Neuronal stem cell (in vitro differentiated cells): ENCODE results near the gene PKD1L1.

Source experiments
- DNase-seq: peaks from one replicate; pipeline ENCODE4 v3.0.0-alpha.2; 2013; ENCODE audit warnings: low spot score
- H2AFZ ChIP-seq: one replicate; pipeline ENCODE4 v1.6.1; 2013; ENCODE audit warnings: mild to moderate bottlenecking, low read length, inconsistent platforms
- H2AK5ac ChIP-seq: 2 replicates; pipeline ENCODE4 v1.6.1; 2013; ENCODE audit warnings: low read depth, mild to moderate bottlenecking, inconsistent platforms, low read length, moderate library complexity, mixed read lengths
- H2BK120ac ChIP-seq: 2 replicates; pipeline ENCODE4 v1.6.1; 2013; ENCODE audit warnings: low read depth, mild to moderate bottlenecking, inconsistent platforms, low read length, moderate library complexity, mixed read lengths
- H2BK12ac ChIP-seq: one replicate; pipeline ENCODE4 v1.6.1; 2013; ENCODE audit warnings: low read length, inconsistent platforms
- H2BK15ac ChIP-seq: 2 replicates; pipeline ENCODE4 v1.6.1; 2013; ENCODE audit warnings: mild to moderate bottlenecking, low read length, inconsistent platforms, mixed read lengths
- H2BK5ac ChIP-seq: one replicate; pipeline ENCODE4 v1.6.1; 2013; ENCODE audit warnings: inconsistent platforms, mild to moderate bottlenecking, low read length, moderate library complexity
- H3K14ac ChIP-seq: one replicate; pipeline ENCODE4 v1.6.1; 2013; ENCODE audit warnings: low read length, inconsistent platforms
- H3K18ac ChIP-seq: 2 replicates; pipeline ENCODE4 v1.6.1; 2013; ENCODE audit warnings: low read length, inconsistent platforms
- H3K23ac ChIP-seq: 2 replicates; pipeline ENCODE4 v1.6.1; 2013; ENCODE audit warnings: low read depth, mild to moderate bottlenecking, mixed read lengths, low read length, inconsistent platforms; ENCODE audit not compliant: poor library complexity
- H3K27ac ChIP-seq: replicated peaks from 3 replicates; pipeline ENCODE4 v1.5.1; 2013; ENCODE audit warnings: low read length, inconsistent platforms
- H3K27me3 ChIP-seq, 3 experiments: 2 replicates each; pipeline ENCODE4 v1.6.1; 2013; ENCODE audit warnings: low read length in 3 of 3, mild to moderate bottlenecking in 2 of 3, inconsistent platforms in 1 of 3, low read depth in 1 of 3, mixed read lengths in 1 of 3, moderate library complexity in 1 of 3; ENCODE audit not compliant: control insufficient read depth in 3 of 3, insufficient read depth in 3 of 3
- H3K36me3 ChIP-seq, 2 donors: replicated peaks in 1 of 2; 2 replicates each; pipeline ENCODE4 v1.6.1; 2013; ENCODE audit warnings: low read length in 2 of 2; ENCODE audit not compliant: control insufficient read depth in 2 of 2, insufficient read depth in 2 of 2
- H3K4ac ChIP-seq: 2 replicates; pipeline ENCODE4 v1.6.1; 2013; ENCODE audit warnings: inconsistent platforms, mild to moderate bottlenecking, low read length, moderate library complexity
- H3K4me1 ChIP-seq, 2 donors: 1 replicate in 1 of 2; 2 replicates in 1 of 2; pipeline ENCODE4 v1.6.1; 2013; ENCODE audit warnings: low read length in 2 of 2, low read depth in 1 of 2; ENCODE audit not compliant: control insufficient read depth in 2 of 2, insufficient read depth in 1 of 2
- H3K4me2 ChIP-seq: one replicate; pipeline ENCODE4 v1.6.1; 2013; ENCODE audit warnings: mild to moderate bottlenecking, low read length, inconsistent platforms; ENCODE audit not compliant: insufficient read depth, poor library complexity, severe bottlenecking
- H3K4me3 ChIP-seq, 2 donors: 2 replicates each; pipeline ENCODE4 v1.5.1; 2013; ENCODE audit warnings: low read length in 2 of 2, mild to moderate bottlenecking in 2 of 2, inconsistent platforms in 1 of 2, moderate library complexity in 1 of 2
- H3K79me1 ChIP-seq: one replicate; pipeline ENCODE4 v1.6.1; 2013; ENCODE audit warnings: low read depth, mild to moderate bottlenecking, inconsistent platforms, low read length, moderate library complexity
- H3K9ac ChIP-seq: one replicate; pipeline ENCODE4 v1.6.1; 2013; ENCODE audit warnings: mild to moderate bottlenecking, low read depth, low read length, inconsistent platforms; ENCODE audit not compliant: poor library complexity
- H3K9me3 ChIP-seq, 2 donors: replicated peaks in 1 of 2; 2 replicates each; pipeline versions ENCODE3 to v1.6.1; 2013; ENCODE audit warnings: low read length in 2 of 2, mild to moderate bottlenecking in 2 of 2, inconsistent platforms in 1 of 2, low read depth in 1 of 2, mixed read lengths in 1 of 2, moderate library complexity in 1 of 2; ENCODE audit not compliant: control insufficient read depth in 2 of 2, insufficient read depth in 1 of 2
- H4K8ac ChIP-seq: one replicate; pipeline ENCODE4 v1.6.1; 2013; ENCODE audit warnings: low read depth, mild to moderate bottlenecking, inconsistent platforms, low read length, moderate library complexity
- H4K91ac ChIP-seq: one replicate; pipeline ENCODE4 v1.6.1; 2013; ENCODE audit warnings: low read length, low read depth, mild to moderate bottlenecking, inconsistent platforms; ENCODE audit not compliant: poor library complexity
- WGBS, 2 donors: extraction: QIAGEN DNeasy Blood & Tissue Kit; methylation state at CpG; one replicate each; pipeline ENCODE4 v1.1.7; 2013; ENCODE audit warnings: missing lambda C conversion rate in 2 of 2, mixed read lengths in 1 of 2; ENCODE audit not compliant: insufficient read length in 2 of 2, insufficient replicate concordance in 1 of 2; ENCODE audit errors: extremely low coverage in 2 of 2; 5-methylcytosine and 5-hydroxymethylcytosine counted together

Gene PKD1L1

DNA sequence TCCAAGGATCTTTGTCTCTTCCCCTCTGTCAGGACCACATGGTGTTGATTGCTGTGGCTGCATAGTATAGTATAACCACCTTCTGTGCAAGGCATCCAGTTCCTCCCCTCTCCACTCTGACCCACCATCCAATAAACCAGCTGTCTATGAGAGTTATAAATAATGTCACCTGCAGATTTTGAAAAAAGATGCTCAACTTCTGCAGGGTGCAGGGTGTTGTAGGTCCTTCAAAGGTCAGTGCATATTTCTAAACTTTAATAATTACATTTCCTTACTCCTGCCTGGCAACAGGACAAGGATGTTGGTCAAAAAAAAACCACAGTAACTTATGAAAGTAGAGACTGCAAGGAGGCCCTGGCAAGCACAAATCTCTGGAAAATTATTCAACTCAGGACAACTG, 166.2 kb downstream of the PKD1L1 start:
- H3K4me1 ChIP-seq, result peaks cover 6 to 13% of the 10 kb centered on the region in 2 donors
- no peak overlapping the region for H3K27ac ChIP-seq
- no peak overlapping the region for H3K4ac ChIP-seq

DNA sequence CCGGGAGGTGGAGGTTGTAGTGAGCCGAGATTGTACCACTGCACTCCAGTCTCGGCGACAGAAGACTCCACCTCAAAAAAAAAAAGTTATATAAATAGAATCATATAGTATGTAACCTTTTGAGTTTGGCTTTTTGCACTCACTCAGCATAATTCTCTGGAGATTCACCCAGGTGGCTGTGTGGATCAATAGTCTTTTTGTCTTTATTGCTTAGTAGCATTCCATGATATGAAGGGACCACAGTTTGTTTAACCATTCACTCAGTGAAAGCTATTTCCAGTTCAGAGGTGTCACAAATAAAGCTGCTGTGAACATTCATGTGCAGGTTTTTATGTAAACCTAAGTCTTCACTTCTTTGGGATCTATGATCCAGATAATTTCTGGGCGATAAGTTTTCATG, 167.7 kb downstream of the PKD1L1 start:
- no peak for DNase-seq
- no CpG with 5 or more reads among the region's 5 CpGs for WGBS, 2 donors
- H2AFZ ChIP-seq, result no peak overlapping the region

More for the DNA sequence above, 166.2 kb downstream of the PKD1L1 start:
- Histone ChIP-seq H3K23ac (no peak overlapping the region), H3K4me3 (no peak overlapping the region), H2BK15ac (no peak overlapping the region), H3K18ac (no peak overlapping the region), H2BK12ac (no peak overlapping the region), H3K9me3 (peaks cover 2 to 4% of the 10 kb centered on the region in 2 donors), H3K36me3 (no peaks in the 10 kb centered on the region), H2BK120ac (no peak overlapping the region), H4K91ac (no peak overlapping the region), H3K14ac (no peak overlapping the region), H3K79me1 (no peaks in the 10 kb centered on the region), H4K8ac (no peak overlapping the region), H2AFZ (no peak overlapping the region), H3K27me3 (no peaks in the 10 kb centered on the region), H2AK5ac (no peak overlapping the region), H3K4me2 (no peak overlapping the region), H2BK5ac (no peak overlapping the region), H3K9ac (no peak overlapping the region)
- DNase-seq, result no peak

DNA sequence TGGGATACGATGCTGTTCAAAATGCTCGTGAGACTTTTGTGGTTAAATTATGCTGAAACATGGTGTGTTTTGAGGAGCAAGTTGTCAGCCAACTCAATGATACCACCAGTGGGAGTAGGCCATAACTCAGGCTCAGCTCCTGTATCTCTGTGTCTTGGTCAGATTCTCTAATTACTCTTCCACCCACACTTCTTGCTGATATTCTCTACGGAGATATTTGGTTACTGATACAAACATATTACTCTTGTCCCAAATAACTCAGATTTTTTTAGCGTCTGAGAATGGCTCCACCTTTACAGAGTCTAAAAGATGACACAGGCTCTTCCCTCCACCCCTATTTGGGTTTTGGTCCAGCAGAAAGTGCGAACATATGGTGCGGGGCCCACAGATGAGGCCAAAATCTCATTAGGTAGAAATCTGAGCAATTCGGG, 168.9 kb downstream of the PKD1L1 start:
- Histone ChIP-seq H2BK120ac (no peak overlapping the region), H3K79me1 (no peaks in the 10 kb centered on the region), H3K4me2 (no peak overlapping the region), H3K23ac (no peak overlapping the region), H3K18ac (no peak overlapping the region), H3K4me3 (no peak overlapping the region), H2AFZ (no peak overlapping the region), H4K8ac (no peak overlapping the region), H2BK15ac (no peak overlapping the region), H2AK5ac (no peak overlapping the region), H2BK12ac (no peak overlapping the region), H3K14ac (no peak overlapping the region), H2BK5ac (no peak overlapping the region), H3K4ac (no peak overlapping the region), H3K27me3 (no peaks in the 10 kb centered on the region), H3K9me3 (peaks cover 2 to 4% of the 10 kb centered on the region in 2 donors), H3K4me1 (peaks cover 0 to 6% of the 10 kb centered on the region in 2 donors), H4K91ac (no peak overlapping the region), H3K27ac (no peak overlapping the region), H3K9ac (no peak overlapping the region), H3K36me3 (no peaks in the 10 kb centered on the region)
- DNase-seq, result no peak
- no CpG with 5 or more reads among the region's 7 CpGs for WGBS, 2 donors

More for the DNA sequence above, 167.7 kb downstream of the PKD1L1 start:
- no peak overlapping the region for H3K14ac ChIP-seq
- H3K4ac ChIP-seq, result no peak overlapping the region
- no peak overlapping the region for H3K18ac ChIP-seq
- peaks cover 2 to 4% of the 10 kb centered on the region in 2 donors for H3K9me3 ChIP-seq
- H3K9ac ChIP-seq, result no peak overlapping the region
- H3K4me2 ChIP-seq, result no peak overlapping the region
- no peak overlapping the region for H2BK5ac ChIP-seq
- no peaks in the 10 kb centered on the region for H3K36me3 ChIP-seq
- H3K27ac ChIP-seq, result no peak overlapping the region
- no peak overlapping the region for H2BK120ac ChIP-seq
- H2AK5ac ChIP-seq, result no peak overlapping the region
- H2BK12ac ChIP-seq, result no peak overlapping the region
- no peaks in the 10 kb centered on the region for H3K27me3 ChIP-seq
- peaks cover 0 to 6% of the 10 kb centered on the region in 2 donors for H3K4me1 ChIP-seq
- H3K79me1 ChIP-seq, result no peaks in the 10 kb centered on the region
- H4K8ac ChIP-seq, result no peak overlapping the region
- H3K4me3 ChIP-seq, result no peak overlapping the region
- H3K23ac ChIP-seq, result no peak overlapping the region
- H2BK15ac ChIP-seq, result no peak overlapping the region
- H4K91ac ChIP-seq, result no peak overlapping the region

DNA sequence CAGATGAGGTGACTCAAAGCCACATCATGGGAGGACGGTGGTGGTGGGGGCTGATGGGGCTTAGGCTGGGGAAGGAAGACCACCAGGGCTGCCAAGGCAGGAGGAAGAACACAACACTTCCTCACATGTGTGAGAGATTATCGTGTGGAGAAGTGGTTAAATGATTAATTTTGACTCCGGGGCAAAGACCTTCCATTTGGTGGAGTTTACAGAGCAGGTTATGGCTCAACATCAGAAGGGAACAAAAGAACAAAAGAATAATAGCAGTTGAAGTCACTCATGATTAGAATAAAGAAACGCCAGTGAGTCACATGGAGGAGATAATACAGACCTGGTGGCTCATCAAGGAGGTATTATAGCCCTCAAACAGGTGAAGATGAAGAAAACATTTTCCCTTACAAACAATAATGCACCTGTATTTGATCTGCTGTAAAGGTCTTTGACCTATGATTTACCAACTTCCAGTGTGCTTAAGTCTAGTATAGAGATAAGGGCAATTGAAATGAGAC, 170.1 kb downstream of the PKD1L1 start:
- peak overlapping the region; percentile 10 for H2AFZ ChIP-seq
- H3K14ac ChIP-seq, result no peak overlapping the region
- no peak overlapping the region for H2BK12ac ChIP-seq
- peaks cover 2 to 4% of the 10 kb centered on the region in 2 donors for H3K9me3 ChIP-seq
- H3K36me3 ChIP-seq, result no peaks in the 10 kb centered on the region
- H2BK5ac ChIP-seq, result no peak overlapping the region
- H2BK120ac ChIP-seq, result no peak overlapping the region
- H3K18ac ChIP-seq, result no peak overlapping the region
- WGBS, 2 donors, result no CpG with 5 or more reads among the region's 4 CpGs
- H3K4me3 ChIP-seq, result peak overlapping the region in 1 of 2 donors; percentile 66
- DNase-seq, result no peak
- H3K27me3 ChIP-seq, result no peaks in the 10 kb centered on the region
- H3K4me2 ChIP-seq, result no peak overlapping the region
- no peak overlapping the region for H4K91ac ChIP-seq
- no peak overlapping the region for H3K4ac ChIP-seq
- no peak overlapping the region for H2AK5ac ChIP-seq
- no peak overlapping the region for H4K8ac ChIP-seq
- no peaks in the 10 kb centered on the region for H3K4me1 ChIP-seq
- no peaks in the 10 kb centered on the region for H3K79me1 ChIP-seq
- no peak overlapping the region for H2BK15ac ChIP-seq
- no peak overlapping the region for H3K9ac ChIP-seq
- H3K27ac ChIP-seq, result no peak overlapping the region
- no peak overlapping the region for H3K23ac ChIP-seq
